Tibial nerve (tissue), 4 donors: Measurements from ENCODE around the gene NOC2L.

Source experiments
- CTCF ChIP-seq, 5 experiments: fragments of 200-600 bp in 3 of 5; fragments of 450-650 bp in 2 of 5; sonication (generic) in 3 of 5; IDR thresholded peaks; one replicate each; pipeline ENCODE4 v1.5.1; 2016 to 2019; ENCODE audit warnings: antibody characterized with exemption in 5 of 5, mild to moderate bottlenecking in 3 of 5, moderate library complexity in 2 of 5
- EP300 ChIP-seq, 2 donors: sonication (generic); formaldehyde crosslinking; IDR thresholded peaks; one replicate each; pipeline ENCODE4 v1.6.1; 2017; ENCODE audit warnings: antibody characterized with exemption in 2 of 2, mild to moderate bottlenecking in 1 of 2

- TF ChIP-seq CTCF (IDR thresholded peaks at IDR 0.05) (no peak), EP300 (IDR thresholded peaks at IDR 0.05) (no peak)
Observed at GRCh38 chr1:935751-936231, 23.3 kb downstream of the NOC2L start.
